Head of caudate nucleus (tissue), 42 donors: Measurements from ENCODE around the gene IFNA16.
A peak's percentile ranks its signal among the peaks of the same experiment; 100 is the strongest.
"Not testable (repeated sequence)": the region's sequence is repeated elsewhere in the genome, so short reads cannot be mapped to it uniquely, and the experiment has no call there.

Source experiments
- DNase-seq, 42 donors: peaks; one replicate each; pipeline versions ENCODE4 v3.0.0 to v3.0.0-alpha.2; 2020 to 2021; ENCODE audit warnings: mixed read lengths in 7 of 42
- intact Hi-C: fragments of 100-400 bp; cut with DNase I; formaldehyde crosslinking; loops from one replicate; pipeline ENCODE4 v1.15.0; 2022

IFNA16 gene

DNA sequence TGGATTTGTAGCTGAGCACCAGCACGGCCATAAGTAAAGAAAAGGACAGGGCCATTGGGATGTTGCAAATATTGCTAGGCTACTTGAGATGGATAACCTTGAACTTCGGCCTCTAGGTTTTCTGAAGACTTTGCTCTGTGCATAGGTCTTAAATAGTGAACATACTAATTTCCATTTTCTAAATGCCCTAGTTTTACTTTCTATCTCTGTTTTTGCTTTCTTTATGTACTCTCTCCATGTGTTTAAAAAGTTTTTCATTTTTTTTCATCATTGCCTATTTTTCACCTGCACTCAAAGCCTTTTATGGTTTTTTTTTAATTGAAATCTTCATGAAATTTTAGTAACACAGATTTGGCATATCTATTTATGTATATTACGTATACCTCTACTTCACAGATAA lies 10.1 kb downstream of the IFNA16 start, which contains the start of gene IFNA10:
Gene IFNA10, minus strand, starts transcription at position 101 of the 400 bp plus-strand sequence. Its CDS starts 46 bp downstream, at position 55.
- intact Hi-C loops: not testable (repeated sequence)

DNA sequence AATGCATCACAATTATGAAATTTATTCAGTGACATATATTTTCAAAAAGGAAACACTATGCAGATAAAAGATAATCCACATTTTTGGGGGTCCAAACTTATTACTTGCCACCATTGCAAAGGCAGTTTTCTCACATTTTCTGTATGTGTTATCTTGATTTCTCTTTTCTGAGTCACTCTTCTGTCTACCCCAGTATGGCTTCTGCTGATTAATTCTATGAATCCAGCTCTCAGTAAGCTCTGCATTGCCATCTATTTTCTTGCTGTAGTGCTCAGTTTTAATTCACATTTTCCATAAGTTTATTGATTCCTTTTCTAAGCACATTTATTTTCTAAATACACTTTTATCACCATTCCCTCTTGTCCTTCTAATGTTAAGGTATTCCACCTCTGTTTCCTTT lies 11.9 kb downstream of the IFNA16 start:
- no peak for DNase-seq
- intact Hi-C loops: no loop called here

More for the DNA sequence above, 10.1 kb downstream of the IFNA16 start, which contains the start of gene IFNA10:
- DNase-seq: not testable (repeated sequence)

DNA sequence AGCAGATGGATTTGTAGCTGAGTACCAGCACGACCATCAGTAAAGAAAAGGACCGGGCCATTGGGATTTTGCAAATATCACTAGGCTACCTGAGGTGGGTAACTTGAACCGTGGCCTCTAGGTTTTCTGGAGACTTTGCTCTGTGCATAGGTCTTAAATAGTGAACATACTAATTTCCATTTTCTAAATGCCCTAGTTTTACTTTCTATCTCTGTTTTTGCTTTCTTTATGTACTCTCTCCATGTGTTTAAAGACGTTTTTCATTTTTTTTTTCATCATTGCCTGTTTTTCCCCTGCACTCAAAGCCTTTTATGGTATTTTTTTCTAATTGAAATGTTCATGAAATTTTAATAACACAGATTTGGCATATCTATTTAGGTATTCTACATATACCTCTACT lies 15.0 kb downstream of the IFNA16 start, which contains the start of gene IFNA7:
Gene IFNA7, minus strand, starts transcription at position 101 of the 400 bp plus-strand sequence. Its CDS starts 40 bp downstream, at position 61.
- intact Hi-C loops, DNase-seq: not testable (repeated sequence)

DNA sequence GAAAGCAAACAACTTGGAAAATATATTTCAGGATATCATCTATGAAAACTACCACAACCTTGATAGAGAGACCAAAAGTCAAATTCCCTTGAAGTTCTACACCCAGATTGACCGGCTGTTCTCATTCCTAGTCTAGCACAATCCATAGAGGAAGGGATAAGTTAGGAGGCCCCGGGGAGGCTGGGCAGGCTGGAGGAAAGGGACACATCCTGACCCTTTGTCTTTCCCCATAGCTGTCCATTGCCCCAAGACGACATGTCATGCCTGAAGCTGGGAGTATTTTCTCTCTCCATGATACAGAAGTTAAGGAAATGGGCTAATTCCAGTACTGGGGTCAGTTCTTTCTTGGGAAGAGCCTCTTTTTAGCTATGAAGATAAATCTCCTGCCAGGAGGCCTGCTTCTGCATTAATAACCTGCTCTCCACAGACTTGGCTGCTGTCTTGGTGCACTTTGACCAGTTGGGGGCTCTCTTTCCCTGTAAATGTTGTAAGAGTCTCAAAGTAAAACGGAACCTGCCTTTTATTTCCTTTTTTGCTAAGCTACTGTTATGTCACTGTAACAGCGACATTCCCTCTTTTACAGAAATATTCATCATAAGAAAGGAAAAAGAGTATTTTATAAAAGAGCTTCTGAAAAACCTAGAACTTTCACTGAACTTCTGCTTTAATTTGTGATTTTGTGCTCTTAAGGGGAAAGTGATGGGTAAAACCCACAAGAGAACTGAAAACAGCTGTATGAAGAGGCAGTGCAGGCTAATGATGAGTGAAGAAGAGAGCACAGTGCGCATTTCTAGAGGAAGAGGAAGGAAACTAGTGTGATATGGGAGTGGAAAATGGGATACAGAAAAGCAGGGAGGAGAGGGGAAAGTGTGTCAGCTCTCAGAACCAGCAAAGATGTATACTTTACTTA lies 22.0 kb downstream of the IFNA16 start:
- intact Hi-C loops: not testable (repeated sequence)
- peak in 32 of 42 donors; percentile 9 to 69 (median 37) for DNase-seq

DNA sequence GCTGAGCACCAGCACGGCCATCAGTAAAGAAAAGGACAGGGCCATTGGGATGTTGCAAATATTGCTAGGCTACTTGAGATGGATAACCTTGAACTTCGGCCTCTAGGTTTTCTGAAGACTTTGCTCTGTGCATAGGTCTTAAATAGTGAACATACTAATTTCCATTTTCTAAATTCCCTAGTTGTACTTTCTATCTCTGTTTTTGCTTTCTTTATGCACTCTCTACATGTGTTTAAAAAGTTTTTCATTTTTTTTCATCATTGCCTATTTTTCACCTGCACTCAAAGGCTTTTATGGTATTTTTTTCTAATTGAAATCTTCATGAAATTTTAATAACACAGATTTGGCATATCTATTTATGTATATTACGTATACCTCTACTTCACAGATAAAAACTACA lies 29.6 kb downstream of the IFNA16 start, which contains the start of gene IFNA4:
Gene IFNA4, minus strand, starts transcription at position 101 of the 400 bp plus-strand sequence. Its CDS starts 56 bp downstream, at position 45.
- intact Hi-C loops, DNase-seq: not testable (repeated sequence)

DNA sequence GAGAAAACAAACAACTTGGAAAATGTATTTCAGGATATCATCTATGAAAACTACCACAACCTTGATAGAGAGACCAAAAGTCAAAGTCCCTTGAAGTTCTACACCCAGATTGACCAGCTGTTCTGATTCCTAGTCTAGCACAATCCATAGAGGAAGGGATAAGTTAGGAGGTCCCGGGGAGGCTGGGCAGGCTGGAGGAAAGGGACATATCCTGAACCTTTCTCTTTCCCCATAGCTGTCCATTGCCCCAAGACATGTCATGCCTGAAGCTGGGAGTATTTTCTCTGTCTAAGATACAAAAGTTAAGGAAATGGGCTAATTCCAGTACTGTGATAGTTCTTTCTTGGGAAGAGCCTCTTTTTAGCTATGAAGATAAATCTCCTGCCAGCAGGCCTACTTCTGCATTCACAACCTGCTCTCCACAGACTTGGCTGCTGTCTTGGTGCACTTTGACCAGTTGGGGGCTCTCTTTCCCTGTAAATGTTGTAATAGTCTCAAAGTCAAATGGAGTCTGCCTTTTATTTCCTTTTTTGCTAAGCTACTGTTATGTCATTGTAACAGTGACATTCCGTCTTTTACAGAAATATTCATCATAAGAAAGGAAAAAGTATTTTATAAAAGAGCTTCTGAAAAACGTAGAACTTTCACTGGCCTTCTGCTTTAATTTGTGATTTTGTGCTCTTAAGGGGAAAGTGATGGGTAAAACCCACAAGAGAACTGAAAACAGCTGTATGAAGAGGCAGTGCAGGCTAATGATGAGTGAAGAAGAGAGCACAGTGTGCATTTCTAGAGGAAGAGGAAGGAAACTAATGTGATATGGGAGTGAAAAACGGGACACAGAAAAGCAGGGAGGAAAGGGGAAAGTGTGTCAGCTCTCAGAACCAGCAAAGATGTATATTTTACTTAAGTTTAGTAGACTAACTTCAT lies 34.0 kb downstream of the IFNA16 start:
- peak in 8 of 42 donors; percentile 2 to 56 (median 14) for DNase-seq

DNA sequence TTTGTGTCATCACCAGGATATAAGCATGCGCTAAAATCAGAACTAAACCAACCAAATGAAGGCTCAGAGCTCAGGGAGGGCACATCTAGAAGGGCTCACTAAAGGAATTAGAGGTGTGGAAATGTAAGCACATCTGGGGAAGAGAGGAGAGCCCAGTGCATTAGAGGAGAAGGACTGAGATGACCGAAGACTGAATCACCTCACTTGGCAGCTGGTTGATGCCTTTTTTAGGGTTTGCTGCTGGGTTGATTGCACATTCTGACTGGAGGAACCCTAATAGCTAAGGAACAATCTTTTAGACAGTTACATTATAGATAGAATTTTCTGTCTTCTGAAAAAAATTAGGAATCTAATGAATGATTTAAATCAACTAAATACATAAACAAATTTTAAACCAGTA lies 42.4 kb downstream of the IFNA16 start:
- DNase-seq: no peak
- intact Hi-C loops: no loop called here

More for the DNA sequence above, 34.0 kb downstream of the IFNA16 start:
- intact Hi-C loops: not testable (repeated sequence)

DNA sequence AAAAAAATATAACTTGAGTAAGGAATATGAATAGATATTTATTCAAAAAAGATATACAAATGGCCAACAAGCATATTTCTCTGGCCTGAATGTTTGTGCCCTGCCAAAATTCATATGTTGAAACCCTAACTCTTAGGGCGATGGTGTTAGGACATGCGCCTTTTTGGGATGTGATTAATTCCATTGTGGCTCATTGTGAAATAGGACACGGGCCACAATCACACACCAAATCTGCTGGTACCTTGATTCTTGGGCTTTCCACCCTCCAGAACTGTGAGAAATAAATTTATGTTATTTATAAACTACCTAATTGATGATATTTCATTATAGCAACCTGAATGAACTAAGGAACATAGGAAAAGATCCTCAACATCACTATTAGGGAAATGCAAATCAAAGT lies 45.0 kb downstream of the IFNA16 start:
- intact Hi-C loops: no loop called here
- DNase-seq: no peak

DNA sequence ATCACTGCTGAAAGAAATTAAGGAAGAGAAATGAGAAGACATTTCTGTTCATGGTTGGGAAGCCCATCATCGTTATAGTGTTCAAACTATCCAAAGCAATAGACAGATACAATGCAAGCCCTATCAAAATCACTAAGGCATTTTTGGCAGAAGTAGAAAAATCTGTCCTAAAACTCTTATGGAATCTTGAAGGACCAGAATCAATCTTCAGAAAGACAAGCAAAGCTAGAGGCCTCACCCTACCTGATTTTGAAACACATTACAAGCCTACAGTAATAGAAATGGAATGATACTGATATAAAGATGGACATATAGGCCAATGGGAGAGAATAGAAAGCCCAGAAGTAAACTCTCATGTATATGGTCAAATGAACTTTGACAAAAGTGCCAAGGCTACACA lies 45.8 kb downstream of the IFNA16 start:
- intact Hi-C loops: no loop called here
- no peak for DNase-seq

DNA sequence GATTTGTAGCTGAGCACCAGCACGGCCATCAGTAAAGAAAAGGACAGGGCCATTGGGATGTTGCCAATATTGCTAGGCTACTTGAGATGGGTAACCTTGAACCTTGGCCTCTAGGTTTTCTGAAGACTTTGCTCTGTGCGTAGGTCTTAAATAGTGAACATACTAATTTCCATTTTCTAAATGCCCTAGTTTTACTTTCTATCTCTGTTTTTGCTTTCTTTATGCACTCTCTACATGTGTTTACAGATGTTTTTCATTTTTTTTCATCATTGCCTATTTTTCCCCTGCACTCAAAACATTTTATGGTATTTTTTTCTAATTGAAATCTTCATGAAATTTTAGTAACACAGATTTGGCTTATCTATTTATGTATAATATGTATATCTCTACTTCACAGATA lies 50.6 kb downstream of the IFNA16 start, which contains the start of gene IFNA21:
Gene IFNA21, minus strand, starts transcription at position 101 of the 400 bp plus-strand sequence. Its CDS starts 48 bp downstream, at position 53.
- DNase-seq, intact Hi-C loops: not testable (repeated sequence)
